Medulla oblongata (tissue), 1 donor: ENCODE results near the gene ZNF460.

Experiments used
- DNase-seq: peaks from one replicate; pipeline ENCODE4 v3.0.0-alpha.2; 2015; ENCODE audit errors: extremely low spot score

The ZNF460 gene

DNA sequence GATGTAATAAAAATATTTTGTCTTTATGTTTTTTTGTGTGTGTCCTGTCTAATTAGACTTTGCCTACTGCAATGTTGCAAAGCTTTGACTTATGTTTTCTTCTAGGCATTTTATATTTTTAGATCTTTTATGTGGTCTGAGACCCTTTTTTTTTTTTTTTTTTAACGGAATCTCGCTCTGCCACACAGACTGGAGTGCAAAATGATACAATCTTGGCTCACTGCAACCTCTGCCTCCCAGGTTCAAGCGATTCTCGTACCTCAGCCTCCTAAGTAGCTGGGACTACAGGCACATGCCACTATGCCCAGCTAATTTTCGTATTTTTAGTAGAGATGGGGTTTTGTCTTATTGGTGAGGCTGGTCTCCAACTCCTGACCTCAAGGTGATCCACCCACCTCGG, 62.3 kb downstream of the ZNF460 start:
- no peak for DNase-seq
